HepG2 (cell line): ENCODE results near the gene DYNC2I2. TPM values are rescaled to one million over a fixed set of nuclear protein-coding genes. Genes with fewer than 3 reads are reported as not detected.
A peak's percentile ranks its signal among the peaks of the same experiment; 100 is the strongest.

Experiments used
- ARNTL ChIP-seq: sonication (generic); formaldehyde crosslinking; IDR thresholded peaks from 2 replicates; pipeline ENCODE4 v1.4.0; 2020; ENCODE audit warnings: mild to moderate bottlenecking, missing genetic modification reagents
- ATF1 ChIP-seq: IDR thresholded peaks from 2 replicates; pipeline ENCODE4 v1.6.1; 2016; ENCODE audit warnings: mild to moderate bottlenecking, control low read depth
- BHLHE40 ChIP-seq: IDR thresholded peaks from 2 replicates; pipeline ENCODE4 v1.6.1; 2011; ENCODE audit warnings: low read length, improper control_type of control experiment
- DRAP1 ChIP-seq: IDR thresholded peaks from 2 replicates; pipeline ENCODE4 v1.6.1; 2016; ENCODE audit warnings: missing genetic modification reagents, missing compliant biosample characterization
- ETV5 ChIP-seq: IDR thresholded peaks from 2 replicates; pipeline ENCODE4 v1.6.1; 2018; ENCODE audit warnings: missing biosample characterization, missing genetic modification reagents, inconsistent platforms, borderline replicate concordance
- GLI4 ChIP-seq: sonication (generic); formaldehyde crosslinking; IDR thresholded peaks from 2 replicates; pipeline ENCODE4 v1.5.1; 2020; ENCODE audit warnings: missing genetic modification reagents, mild to moderate bottlenecking, moderate library complexity, borderline replicate concordance
- MXI1 ChIP-seq: IDR thresholded peaks from 3 replicates; pipeline ENCODE4 v1.6.1; 2012; ENCODE audit warnings: low read depth, low read length, inconsistent platforms, borderline replicate concordance
- NFIB ChIP-seq: sonication (generic); formaldehyde crosslinking; IDR thresholded peaks from 2 replicates; pipeline ENCODE4 v1.9.0; 2021; ENCODE audit warnings: missing genetic modification reagents, mild to moderate bottlenecking, borderline replicate concordance
- ONECUT2 ChIP-seq: sonication (generic); formaldehyde crosslinking; IDR thresholded peaks from 2 replicates; pipeline ENCODE4 v1.4.0; 2020; ENCODE audit warnings: missing genetic modification reagents
- PITX1 ChIP-seq: sonication (generic); formaldehyde crosslinking; IDR thresholded peaks from 2 replicates; pipeline ENCODE4 v1.5.1; 2020; ENCODE audit warnings: mild to moderate bottlenecking, missing genetic modification reagents
- PRDM15 ChIP-seq: sonication (generic); formaldehyde crosslinking; IDR thresholded peaks from 2 replicates; pipeline ENCODE4 v1.4.0; 2020; ENCODE audit warnings: missing genetic modification reagents
- SIN3A ChIP-seq: IDR thresholded peaks from 2 replicates; pipeline ENCODE4 v1.6.1; 2011; ENCODE audit warnings: low read depth, mild to moderate bottlenecking, control low read depth, low read length, borderline replicate concordance
- SMAD3 ChIP-seq: sonication (generic); formaldehyde crosslinking; IDR thresholded peaks from 2 replicates; pipeline ENCODE4 v1.4.0; 2020; ENCODE audit warnings: missing genetic modification reagents
- STAT5B ChIP-seq: sonication (generic); formaldehyde crosslinking; IDR thresholded peaks from 2 replicates; pipeline ENCODE4 v1.4.0; 2020; ENCODE audit warnings: missing genetic modification reagents
- YY1 ChIP-seq: IDR thresholded peaks from 2 replicates; pipeline ENCODE4 v1.6.1; 2011; ENCODE audit warnings: low read length, low read depth, moderate library complexity, mild to moderate bottlenecking; ENCODE audit not compliant: insufficient read depth, insufficient replicate concordance
- ZFP41 ChIP-seq: sonication (generic); formaldehyde crosslinking; IDR thresholded peaks from 2 replicates; pipeline ENCODE4 v1.4.0; 2020; ENCODE audit warnings: mild to moderate bottlenecking, missing genetic modification reagents, borderline replicate concordance
- ZNF441 ChIP-seq: sonication (generic); formaldehyde crosslinking; IDR thresholded peaks from 2 replicates; pipeline ENCODE4 v1.7.0; 2021; ENCODE audit warnings: missing genetic modification reagents, borderline replicate concordance
- ZNF564 ChIP-seq: sonication (generic); formaldehyde crosslinking; IDR thresholded peaks from 2 replicates; pipeline ENCODE4 v1.8.1; 2023; ENCODE audit warnings: mild to moderate bottlenecking, missing genetic modification reagents
- ZNF615 ChIP-seq: sonication (generic); formaldehyde crosslinking; IDR thresholded peaks from 2 replicates; pipeline ENCODE4 v1.5.0; 2020; ENCODE audit warnings: mild to moderate bottlenecking, missing genetic modification reagents, borderline replicate concordance
- ZNF749 ChIP-seq: sonication (generic); formaldehyde crosslinking; IDR thresholded peaks from 2 replicates; pipeline ENCODE4 v1.8.0; 2022; ENCODE audit warnings: mild to moderate bottlenecking, missing genetic modification reagents, moderate library complexity, borderline replicate concordance
- ZNF768 ChIP-seq: sonication (generic); formaldehyde crosslinking; IDR thresholded peaks from 2 replicates; pipeline ENCODE4 v1.4.0; 2020; ENCODE audit warnings: missing genetic modification reagents
- ZNF780A ChIP-seq: sonication (generic); formaldehyde crosslinking; IDR thresholded peaks from 2 replicates; pipeline ENCODE4 v1.8.0; 2022; ENCODE audit warnings: mild to moderate bottlenecking, missing genetic modification reagents, moderate library complexity
- ZNF782 ChIP-seq: sonication (generic); formaldehyde crosslinking; IDR thresholded peaks from 2 replicates; pipeline ENCODE4 v1.4.0; 2020; ENCODE audit warnings: missing genetic modification reagents, mild to moderate bottlenecking, borderline replicate concordance
- polyA plus RNA-seq, 8 experiments: library from polyadenylated mRNA; depleted of rRNA in 3 of 8; stranded (reverse) in 7 of 8; unstranded in 1 of 8; fragments of >200 nt; fragmentation: Illumina TruSeq in 4 of 8; extraction: Trizol in 4 of 8; gene quantifications; 2 replicates each; pipeline versions ENCODE4 v1.2.1 to v1.2.3, GENCODE V29; 2011 to 2016; ENCODE audit warnings: low read depth in 4 of 8, missing spikeins in 1 of 8, mixed read lengths in 1 of 8; ENCODE audit not compliant: insufficient read depth in 1 of 8
- total RNA-seq, 5 experiments: library from RNA; depleted of rRNA; stranded (reverse); fragments of >200 nt; fragmentation: Illumina TruSeq; extraction: Trizol; gene quantifications; 2 replicates each; pipeline ENCODE4 v1.2.3, GENCODE V29; 2016; ENCODE audit warnings: low read depth in 1 of 5
- TF ChIP-seq, protein P1 (sequence below): sonication (generic); formaldehyde crosslinking; IDR thresholded peaks from 2 replicates; pipeline ENCODE4 v1.8.0; 2022; ENCODE audit warnings: mild to moderate bottlenecking, missing genetic modification reagents; ENCODE audit not compliant: insufficient replicate concordance

The DYNC2I2 gene
- total and polyA plus RNA-seq, 2 of the 13 experiments (the other 11 are each of a cell fraction or from before 2014, with no cell fraction given): 13.7 to 40.2 TPM

GRCh38 chr9:128688501-128689292 is 32.0 kb upstream of the DYNC2I2 start, which contains the start of gene SET (continued):
- TF ChIP-seq ZFP41 (CRISPR knock-in tag): no peak
- TF ChIP-seq BHLHE40: peak; percentile 48; the same call in 1 of the 2 replicates
- TF ChIP-seq ZNF564 (CRISPR knock-in tag): no peak
- 0 out of 2 replicates have a peak, but pooled peaks have one; percentile 11 for TF ChIP-seq ZNF749 (CRISPR knock-in tag)
- TF ChIP-seq NFIB (CRISPR knock-in tag): no peak
- no peak for TF ChIP-seq ZNF780A (CRISPR knock-in tag)
- TF ChIP-seq PRDM15: peak; percentile 60; the same call in 1 of the 2 replicates
- TF ChIP-seq ARNTL (CRISPR knock-in tag): peak; percentile 75
- TF ChIP-seq ZNF782 (CRISPR knock-in tag): 0 out of 2 replicates have a peak, but pooled peaks have one; percentile 23
- TF ChIP-seq ZNF441: peak; percentile 73
- no peak for TF ChIP-seq ZNF615
- no peak for TF ChIP-seq ETV5 (CRISPR knock-in tag)
- TF ChIP-seq ONECUT2 (CRISPR knock-in tag): no peak
- TF ChIP-seq MXI1: peak; percentile 67; the same call in 1 of the 3 replicates
- TF ChIP-seq PITX1 (CRISPR knock-in tag): no peak; the same call in 1 of the 2 replicates
- peak; percentile 20; the same call in 1 of the 2 replicates for TF ChIP-seq SMAD3 (CRISPR knock-in tag)
- TF ChIP-seq, protein P1, sequence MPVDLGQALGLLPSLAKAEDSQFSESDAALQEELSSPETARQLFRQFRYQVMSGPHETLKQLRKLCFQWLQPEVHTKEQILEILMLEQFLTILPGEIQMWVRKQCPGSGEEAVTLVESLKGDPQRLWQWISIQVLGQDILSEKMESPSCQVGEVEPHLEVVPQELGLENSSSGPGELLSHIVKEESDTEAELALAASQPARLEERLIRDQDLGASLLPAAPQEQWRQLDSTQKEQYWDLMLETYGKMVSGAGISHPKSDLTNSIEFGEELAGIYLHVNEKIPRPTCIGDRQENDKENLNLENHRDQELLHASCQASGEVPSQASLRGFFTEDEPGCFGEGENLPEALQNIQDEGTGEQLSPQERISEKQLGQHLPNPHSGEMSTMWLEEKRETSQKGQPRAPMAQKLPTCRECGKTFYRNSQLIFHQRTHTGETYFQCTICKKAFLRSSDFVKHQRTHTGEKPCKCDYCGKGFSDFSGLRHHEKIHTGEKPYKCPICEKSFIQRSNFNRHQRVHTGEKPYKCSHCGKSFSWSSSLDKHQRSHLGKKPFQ: no peak
- TF ChIP-seq GLI4 (CRISPR knock-in tag): peak; percentile 51; the same call in 1 of the 2 replicates
- TF ChIP-seq SIN3A: no peak
- TF ChIP-seq STAT5B: no peak
- TF ChIP-seq YY1: peak; percentile 76
- no peak; the same call in 1 of the 2 replicates for TF ChIP-seq ZNF768 (CRISPR knock-in tag)
- TF ChIP-seq DRAP1 (CRISPR knock-in tag): 0 out of 2 replicates have a peak, but pooled peaks have one; percentile 22
- TF ChIP-seq ATF1 (CRISPR knock-in tag): no peak
